Measurements from ENCODE around the gene BCL11B. TPM values are rescaled to one million over a fixed set of nuclear protein-coding genes. Genes with fewer than 3 reads are reported as not detected.

The BCL11B gene
- total RNA-seq, 1 donor from 2014 or later: 0.16 TPM

- Mint-ChIP-seq H3K27me3 (ENCODE audit: unreplicated experiment) (peaks cover 47% of the 10 kb centered on the region), H3K4me3 (ENCODE audit: unreplicated experiment) (no peak overlapping the region)
Observed at GRCh38 chr14:99248761-99249171, 23.2 kb downstream of the BCL11B start.

GRCh38 chr14:99247772-99248171, 24.2 kb downstream of the BCL11B start:
- no peak for TF ChIP-seq CTCF (IDR thresholded peaks at IDR 0.05)

More at GRCh38 chr14:99248761-99249171, 23.2 kb downstream of the BCL11B start:
- Mint-ChIP-seq H3K27ac (ENCODE audit: unreplicated experiment) (no peak overlapping the region), H3K4me1 (ENCODE audit: unreplicated experiment) (peaks cover 15% of the 10 kb centered on the region), H3K36me3 (ENCODE audit: unreplicated experiment) (no peaks in the 10 kb centered on the region), H3K9me3 (ENCODE audit: unreplicated experiment) (no peaks in the 10 kb centered on the region)
- no peak for TF ChIP-seq CTCF (IDR thresholded peaks at IDR 0.05)
- no peak for DNase-seq (ENCODE audit: extremely low spot score, unreplicated experiment)

GRCh38 chr14:99247101-99247729, 24.8 kb downstream of the BCL11B start:
- Mint-ChIP-seq H3K27me3 (ENCODE audit: unreplicated experiment) (peaks cover 55% of the 10 kb centered on the region), H3K36me3 (ENCODE audit: unreplicated experiment) (no peaks in the 10 kb centered on the region), H3K9me3 (ENCODE audit: unreplicated experiment) (no peaks in the 10 kb centered on the region), H3K4me1 (ENCODE audit: unreplicated experiment) (peaks cover 15% of the 10 kb centered on the region), H3K4me3 (ENCODE audit: unreplicated experiment) (no peak overlapping the region), H3K27ac (ENCODE audit: unreplicated experiment) (no peak overlapping the region)
- no peak for TF ChIP-seq CTCF (IDR thresholded peaks at IDR 0.05)
- DNase-seq (ENCODE audit: extremely low spot score, unreplicated experiment): no peak

More at GRCh38 chr14:99247772-99248171, 24.2 kb downstream of the BCL11B start:
- DNase-seq (ENCODE audit: extremely low spot score, unreplicated experiment): peak; percentile 71
- Mint-ChIP-seq H3K9me3 (ENCODE audit: unreplicated experiment) (no peaks in the 10 kb centered on the region), H3K36me3 (ENCODE audit: unreplicated experiment) (no peaks in the 10 kb centered on the region), H3K4me1 (ENCODE audit: unreplicated experiment) (peaks cover 15% of the 10 kb centered on the region), H3K27ac (ENCODE audit: unreplicated experiment) (no peak overlapping the region), H3K27me3 (ENCODE audit: unreplicated experiment) (peaks cover 51% of the 10 kb centered on the region), H3K4me3 (ENCODE audit: unreplicated experiment) (no peak overlapping the region)

GRCh38 chr14:99246536-99247097, 25.4 kb downstream of the BCL11B start:
- peak overlapping the region; percentile 48 for H3K4me3 Mint-ChIP-seq (ENCODE audit: unreplicated experiment)
- no peak overlapping the region for H3K27ac Mint-ChIP-seq (ENCODE audit: unreplicated experiment)
- no peaks in the 10 kb centered on the region for H3K36me3 Mint-ChIP-seq (ENCODE audit: unreplicated experiment)
- no peaks in the 10 kb centered on the region for H3K9me3 Mint-ChIP-seq (ENCODE audit: unreplicated experiment)
- H3K27me3 Mint-ChIP-seq (ENCODE audit: unreplicated experiment): peaks cover 61% of the 10 kb centered on the region
- peaks cover 15% of the 10 kb centered on the region for H3K4me1 Mint-ChIP-seq (ENCODE audit: unreplicated experiment)
- TF ChIP-seq CTCF (IDR thresholded peaks at IDR 0.05): no peak
- DNase-seq (ENCODE audit: extremely low spot score, unreplicated experiment): no peak
